Measurements from ENCODE around the gene COX6A2.

Gene COX6A2

DNA sequence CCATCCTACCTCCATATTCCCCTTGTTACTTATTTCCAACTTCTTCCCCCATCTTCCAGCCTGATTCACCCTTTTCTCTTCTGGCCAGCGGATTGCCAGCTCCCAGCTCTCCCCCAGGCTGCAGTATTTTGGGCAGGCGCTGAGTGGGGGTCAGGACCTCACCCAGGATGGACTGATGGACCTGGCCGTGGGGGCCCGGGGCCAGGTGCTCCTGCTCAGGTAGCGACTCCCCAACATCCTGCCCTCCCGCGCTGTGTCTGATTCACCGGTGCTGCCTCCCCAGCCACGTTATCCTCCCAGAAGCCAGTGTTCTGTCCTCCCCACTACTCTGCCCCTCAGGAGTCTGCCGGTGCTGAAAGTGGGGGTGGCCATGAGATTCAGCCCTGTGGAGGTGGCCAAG, 15.4 kb downstream of the COX6A2 start:
- Mint-ChIP-seq H3K4me1 (ENCODE audit: low read depth) (peaks cover 23% of the 10 kb centered on the region), H3K4me3 (no peak overlapping the region), H3K27me3 (ENCODE audit: low read depth) (peaks cover 11% of the 10 kb centered on the region), H3K27ac (no peak overlapping the region), H3K36me3 (ENCODE audit: low read depth) (no peaks in the 10 kb centered on the region), H3K9me3 (no peaks in the 10 kb centered on the region)

GRCh38 chr16:31411024-31411844, 16.9 kb downstream of the COX6A2 start:
- H3K4me1 Mint-ChIP-seq (ENCODE audit: low read depth), result peaks cover 19% of the 10 kb centered on the region
- no peaks in the 10 kb centered on the region for H3K36me3 Mint-ChIP-seq (ENCODE audit: low read depth)
- H3K27me3 Mint-ChIP-seq (ENCODE audit: low read depth), result peaks cover 14% of the 10 kb centered on the region
- no peaks in the 10 kb centered on the region for H3K9me3 Mint-ChIP-seq
- no peak overlapping the region for H3K27ac Mint-ChIP-seq
- no peak overlapping the region for H3K4me3 Mint-ChIP-seq

- Mint-ChIP-seq H3K27me3 (ENCODE audit: low read depth) (peaks cover 14% of the 10 kb centered on the region), H3K27ac (no peak overlapping the region), H3K36me3 (ENCODE audit: low read depth) (no peaks in the 10 kb centered on the region), H3K9me3 (no peaks in the 10 kb centered on the region), H3K4me3 (no peak overlapping the region), H3K4me1 (ENCODE audit: low read depth) (peaks cover 12% of the 10 kb centered on the region)
Measured at GRCh38 chr16:31410082-31410481, 18.1 kb downstream of the COX6A2 start.

GRCh38 chr16:31409433-31409832, 18.7 kb downstream of the COX6A2 start:
- Mint-ChIP-seq H3K9me3 (no peaks in the 10 kb centered on the region), H3K4me3 (no peak overlapping the region), H3K36me3 (ENCODE audit: low read depth) (no peaks in the 10 kb centered on the region), H3K27ac (no peak overlapping the region), H3K27me3 (ENCODE audit: low read depth) (peaks cover 14% of the 10 kb centered on the region), H3K4me1 (ENCODE audit: low read depth) (peaks cover 7% of the 10 kb centered on the region)

DNA sequence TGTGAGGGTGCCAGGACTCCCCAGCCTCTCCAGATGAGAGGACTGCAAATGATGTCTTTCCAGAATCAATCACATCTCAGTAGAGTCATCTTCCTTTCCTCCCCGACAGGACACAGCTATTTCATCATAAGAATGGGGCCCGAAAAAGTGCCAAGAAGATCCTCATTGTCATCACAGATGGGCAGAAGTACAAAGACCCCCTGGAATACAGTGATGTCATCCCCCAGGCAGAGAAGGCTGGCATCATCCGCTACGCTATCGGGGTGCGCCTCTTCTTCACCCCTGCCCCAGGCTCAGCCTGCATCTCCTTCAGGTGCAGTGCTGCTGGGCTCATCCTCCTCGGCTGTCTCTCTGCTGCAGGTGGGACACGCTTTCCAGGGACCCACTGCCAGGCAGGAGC, 20.8 kb downstream of the COX6A2 start:
- Mint-ChIP-seq H3K4me3 (no peak overlapping the region), H3K9me3 (no peaks in the 10 kb centered on the region), H3K27me3 (ENCODE audit: low read depth) (peaks cover 14% of the 10 kb centered on the region), H3K27ac (no peak overlapping the region), H3K4me1 (ENCODE audit: low read depth) (peaks cover 1% of the 10 kb centered on the region), H3K36me3 (ENCODE audit: low read depth) (no peaks in the 10 kb centered on the region)

DNA sequence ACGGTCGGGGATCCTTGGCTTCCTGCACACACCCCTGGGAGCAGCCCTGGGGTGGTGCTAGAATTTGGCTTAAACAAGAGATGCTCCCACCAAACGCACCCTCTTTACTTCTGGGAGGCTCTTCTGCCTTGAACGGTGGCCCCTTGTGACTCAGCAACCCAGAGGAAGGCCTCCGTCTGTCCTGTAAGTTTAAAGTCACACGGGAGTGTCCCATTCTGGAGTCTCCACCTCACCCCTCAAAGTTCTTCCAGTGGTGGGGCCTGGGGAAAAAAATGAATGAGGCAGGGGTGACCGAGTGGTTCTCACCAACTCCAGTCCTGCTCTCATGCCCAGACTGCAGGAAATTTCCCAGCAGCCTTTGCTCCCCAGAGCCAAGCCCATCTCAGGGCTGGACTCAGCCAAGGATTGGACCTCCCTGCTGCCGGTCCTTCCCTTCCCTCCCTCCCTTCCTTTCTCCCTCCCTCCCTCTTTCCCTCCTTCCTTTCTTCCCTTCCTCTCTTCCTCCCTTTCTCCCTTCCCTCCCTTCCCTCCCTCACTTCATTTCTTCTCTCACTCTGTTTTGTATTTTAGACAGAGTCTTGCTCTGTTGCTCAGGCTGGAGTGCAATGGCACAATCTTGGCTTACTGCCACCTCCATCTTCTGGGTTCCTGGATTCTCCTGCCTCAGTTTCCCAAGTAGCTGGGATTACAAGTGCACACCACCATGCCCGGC, 23.7 kb downstream of the COX6A2 start:
- peaks cover 6% of the 10 kb centered on the region for H3K4me1 Mint-ChIP-seq (ENCODE audit: low read depth)
- no peak overlapping the region for H3K4me3 Mint-ChIP-seq
- H3K27ac Mint-ChIP-seq, result no peak overlapping the region
- H3K36me3 Mint-ChIP-seq (ENCODE audit: low read depth), result peaks cover 3% of the 10 kb centered on the region
- H3K9me3 Mint-ChIP-seq, result peaks cover 7% of the 10 kb centered on the region
- peaks cover 14% of the 10 kb centered on the region for H3K27me3 Mint-ChIP-seq (ENCODE audit: low read depth)

DNA sequence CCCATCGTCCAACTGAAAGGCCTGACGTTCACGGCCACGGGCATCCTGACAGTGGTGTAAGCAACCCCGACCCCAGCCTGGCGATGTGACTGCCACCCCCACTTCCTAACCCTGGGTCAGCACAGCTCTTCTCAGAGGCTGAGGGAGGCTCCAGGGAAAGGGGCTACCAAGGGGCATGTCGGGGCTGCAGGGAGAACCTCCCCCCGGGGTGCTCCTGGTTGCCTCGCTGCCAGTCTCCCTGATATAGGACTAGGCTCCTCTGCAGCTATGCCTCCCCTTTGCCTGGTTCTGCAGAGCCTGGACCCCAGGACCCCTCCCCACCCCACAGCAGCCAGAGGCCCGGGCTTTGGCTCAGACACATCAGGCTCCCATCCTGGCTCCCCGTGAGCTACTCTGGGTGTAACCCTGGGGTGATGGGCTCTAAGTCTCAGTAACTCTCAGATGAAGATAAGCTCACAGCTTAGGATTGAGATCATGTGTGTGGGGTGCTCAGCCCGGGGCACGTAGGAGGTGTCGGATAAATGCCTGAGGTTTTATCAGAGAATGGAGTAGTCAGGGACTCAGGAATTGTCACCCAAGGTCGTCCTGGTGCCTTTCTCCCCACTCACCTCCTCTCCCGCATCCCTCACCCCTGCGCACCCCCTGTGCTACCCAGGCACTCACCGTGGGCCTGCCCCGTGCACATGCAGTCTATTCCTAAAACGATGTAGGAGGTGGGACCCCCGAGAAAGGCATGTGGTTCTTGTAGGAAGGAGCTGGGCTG, 24.4 kb downstream of the COX6A2 start:
- peaks cover 14% of the 10 kb centered on the region for H3K9me3 Mint-ChIP-seq
- no peak overlapping the region for H3K27ac Mint-ChIP-seq
- H3K27me3 Mint-ChIP-seq (ENCODE audit: low read depth), result peaks cover 10% of the 10 kb centered on the region
- H3K36me3 Mint-ChIP-seq (ENCODE audit: low read depth), result peaks cover 9% of the 10 kb centered on the region
- H3K4me3 Mint-ChIP-seq, result no peak overlapping the region
- peaks cover 6% of the 10 kb centered on the region for H3K4me1 Mint-ChIP-seq (ENCODE audit: low read depth)

- H3K9me3 Mint-ChIP-seq, result peaks cover 18% of the 10 kb centered on the region
- H3K4me3 Mint-ChIP-seq, result no peak overlapping the region
Measured at GRCh38 chr16:31402687-31403086, 25.5 kb downstream of the COX6A2 start.

GRCh38 chr16:31401436-31401835, 26.7 kb downstream of the COX6A2 start:
- Mint-ChIP-seq H3K27me3 (ENCODE audit: low read depth) (no peaks in the 10 kb centered on the region), H3K9me3 (peaks cover 18% of the 10 kb centered on the region), H3K4me1 (ENCODE audit: low read depth) (peaks cover 6% of the 10 kb centered on the region), H3K27ac (no peak overlapping the region), H3K36me3 (ENCODE audit: low read depth) (peaks cover 11% of the 10 kb centered on the region), H3K4me3 (no peak overlapping the region)

More at GRCh38 chr16:31402687-31403086, 25.5 kb downstream of the COX6A2 start:
- Mint-ChIP-seq H3K27me3 (ENCODE audit: low read depth) (peaks cover 3% of the 10 kb centered on the region), H3K36me3 (ENCODE audit: low read depth) (peaks cover 10% of the 10 kb centered on the region), H3K4me1 (ENCODE audit: low read depth) (peaks cover 6% of the 10 kb centered on the region), H3K27ac (no peak overlapping the region)

DNA sequence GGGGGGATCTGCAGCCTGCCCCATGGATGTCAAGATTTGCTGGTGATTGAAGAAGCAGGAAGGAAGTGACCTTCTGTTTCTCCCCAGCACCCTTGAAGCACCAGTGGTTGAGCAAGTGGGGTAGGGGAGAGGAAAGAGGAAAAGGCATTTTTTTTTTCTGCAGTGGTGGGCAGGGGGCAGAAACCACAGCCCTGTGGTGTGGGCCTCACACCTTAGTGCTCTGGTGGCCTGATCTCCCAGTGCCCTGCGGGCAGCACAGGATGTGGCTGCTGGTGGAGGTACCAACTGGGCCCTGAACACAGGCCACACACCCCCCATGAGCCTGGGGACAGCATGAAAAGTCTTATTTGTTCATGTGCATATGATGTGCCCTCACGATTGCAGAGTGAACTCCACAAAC, 28.0 kb downstream of the COX6A2 start:
- no peaks in the 10 kb centered on the region for H3K27me3 Mint-ChIP-seq (ENCODE audit: low read depth)
- H3K4me1 Mint-ChIP-seq (ENCODE audit: low read depth), result peaks cover 6% of the 10 kb centered on the region
- H3K36me3 Mint-ChIP-seq (ENCODE audit: low read depth), result peaks cover 11% of the 10 kb centered on the region
- peaks cover 18% of the 10 kb centered on the region for H3K9me3 Mint-ChIP-seq
- H3K4me3 Mint-ChIP-seq, result peak overlapping the region; percentile 13
- H3K27ac Mint-ChIP-seq, result peak overlapping the region; percentile 72

- Mint-ChIP-seq H3K27ac (no peak overlapping the region), H3K4me3 (no peak overlapping the region), H3K4me1 (ENCODE audit: low read depth) (peaks cover 6% of the 10 kb centered on the region), H3K27me3 (ENCODE audit: low read depth) (peaks cover 2% of the 10 kb centered on the region), H3K36me3 (ENCODE audit: low read depth) (peaks cover 11% of the 10 kb centered on the region), H3K9me3 (peaks cover 18% of the 10 kb centered on the region)
Measured at GRCh38 chr16:31397701-31398100, 30.5 kb downstream of the COX6A2 start.

- Mint-ChIP-seq H3K4me3 (no peak overlapping the region), H3K36me3 (ENCODE audit: low read depth) (peaks cover 11% of the 10 kb centered on the region), H3K27ac (no peak overlapping the region), H3K4me1 (ENCODE audit: low read depth) (peaks cover 5% of the 10 kb centered on the region), H3K9me3 (peaks cover 18% of the 10 kb centered on the region), H3K27me3 (ENCODE audit: low read depth) (peaks cover 5% of the 10 kb centered on the region)
Measured at GRCh38 chr16:31397096-31397660, 31.0 kb downstream of the COX6A2 start.

DNA sequence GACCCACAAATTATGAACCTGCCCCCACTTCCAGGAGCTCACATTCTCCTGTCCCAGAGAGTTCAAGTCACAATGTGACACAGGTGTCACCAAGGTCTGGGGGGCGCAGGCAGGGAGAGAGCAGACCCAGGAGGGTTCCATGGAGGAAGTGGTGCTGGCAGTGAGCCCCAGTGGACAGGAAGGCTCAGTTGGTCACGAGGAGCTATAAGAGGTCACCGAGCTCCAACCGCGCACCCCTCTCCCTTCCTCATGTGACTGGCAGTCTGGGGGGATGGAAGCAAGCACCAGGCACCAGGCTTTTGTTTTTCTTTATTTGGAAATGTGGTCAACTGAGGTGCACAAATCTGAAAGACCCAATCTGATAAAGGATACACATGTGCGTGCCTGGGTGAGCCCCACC, 32.5 kb downstream of the COX6A2 start:
- H3K27me3 Mint-ChIP-seq (ENCODE audit: low read depth), result peaks cover 8% of the 10 kb centered on the region
- no peak overlapping the region for H3K27ac Mint-ChIP-seq
- peaks cover 5% of the 10 kb centered on the region for H3K4me1 Mint-ChIP-seq (ENCODE audit: low read depth)
- peaks cover 11% of the 10 kb centered on the region for H3K36me3 Mint-ChIP-seq (ENCODE audit: low read depth)
- peaks cover 18% of the 10 kb centered on the region for H3K9me3 Mint-ChIP-seq
- no peak overlapping the region for H3K4me3 Mint-ChIP-seq

GRCh38 chr16:31393056-31393455, 35.1 kb downstream of the COX6A2 start, which contains the start of gene ITGAD:
TSS of gene ITGAD (plus strand) at chr16:31393335. CDS start at chr16:31393361, 26 bp downstream.
- Mint-ChIP-seq H3K9me3 (no peaks in the 10 kb centered on the region), H3K36me3 (ENCODE audit: low read depth) (peaks cover 2% of the 10 kb centered on the region), H3K27ac (no peak within 1 kb of the TSS), H3K27me3 (ENCODE audit: low read depth) (peaks cover 19% of the 10 kb centered on the region), H3K4me1 (ENCODE audit: low read depth) (no peaks in the 10 kb centered on the region), H3K4me3 (no peak within 1 kb of the TSS)

Data from T-helper 1 cell treated with Interleukin-12 subunit alpha and Interleukin-12 subunit beta and Interleukin-4 antibody, amounts not matched to agents 30 μg/mL and 1 μg/mL, for 36 hours (primary cell).